ENCODE results near the gene UQCC3. TPM values are rescaled to one million over a fixed set of nuclear protein-coding genes. Genes with fewer than 3 reads are reported as not detected.

The UQCC3 gene
- total and polyA plus RNA-seq, 10 of the 15 experiments (the other 5 are each of a cell fraction or from before 2014, with no cell fraction given): 1.3 to 20.5 (median 8.2) TPM

DNA sequence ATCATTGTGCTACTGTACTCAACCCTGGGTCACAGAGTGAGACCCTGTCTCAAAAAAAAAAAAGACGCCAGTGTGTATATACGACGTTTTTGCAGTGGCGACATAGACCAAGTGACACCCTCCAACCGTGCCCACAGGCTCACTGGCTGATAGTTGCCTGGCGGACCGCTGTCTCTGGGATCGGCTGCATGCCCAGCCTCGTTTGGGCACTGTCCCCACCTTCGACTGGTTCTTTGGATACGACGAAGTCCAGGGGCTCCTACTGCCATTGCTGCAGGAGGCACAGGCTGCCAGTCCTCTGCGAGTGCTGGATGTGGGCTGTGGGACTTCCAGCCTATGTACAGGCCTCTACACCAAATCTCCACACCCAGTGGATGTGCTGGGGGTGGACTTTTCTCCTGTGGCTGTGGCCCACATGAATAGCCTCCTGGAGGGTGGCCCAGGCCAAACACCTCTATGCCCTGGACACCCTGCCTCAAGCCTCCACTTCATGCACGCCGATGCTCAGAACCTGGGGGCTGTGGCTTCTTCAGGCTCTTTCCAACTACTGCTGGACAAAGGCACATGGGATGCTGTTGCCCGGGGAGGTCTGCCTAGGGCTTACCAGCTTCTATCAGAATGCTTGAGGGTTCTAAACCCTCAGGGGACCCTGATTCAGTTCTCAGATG lies 5.1 kb upstream of the UQCC3 start:
- Histone ChIP-seq H3K27me3 (replicated peaks in 1 of 2; ENCODE audit: control insufficient read depth in 2 of 2, insufficient read depth in 2 of 2, low read length in 1 of 2) (no peaks in the 10 kb centered on the region), H3K9me3 (replicated peaks; ENCODE audit: control insufficient read depth, insufficient read depth, low read length) (no peaks in the 10 kb centered on the region), H4K20me1 (ENCODE audit: control insufficient read depth, insufficient read depth) (no peaks in the 10 kb centered on the region), H3K4me3 (peak overlapping the region; percentile 95), H3K4me1 (ENCODE audit: control insufficient read depth, insufficient read depth, low read length) (peaks cover 14% of the 10 kb centered on the region), H2AFZ (ENCODE audit: control insufficient read depth, low read depth, low read length) (no peak overlapping the region), H3K4me2 (ENCODE audit: control insufficient read depth, insufficient read depth) (peak overlapping the region; percentile 95), H3K36me3 (ENCODE audit: control insufficient read depth in 2 of 2, insufficient read depth in 2 of 2, low read length in 1 of 2) (peaks cover 5 to 12% of the 10 kb centered on the region in 2 experiments), H3K9ac (ENCODE audit: control insufficient read depth, insufficient read depth, low read length) (peak overlapping the region; percentile 96), H3K27ac (ENCODE audit: control insufficient read depth, insufficient read depth) (peak overlapping the region; percentile 95), H3K79me2 (ENCODE audit: control insufficient read depth, insufficient read depth, low read length) (peaks cover 62% of the 10 kb centered on the region)
- TF ChIP-seq ZBED1 (IDR thresholded peaks at IDR 0.05; ENCODE audit: borderline replicate concordance) (peak; percentile 19), ATF7 (IDR thresholded peaks at IDR 0.05; ENCODE audit: low read depth) (no peak), ZNF217 (IDR thresholded peaks at IDR 0.05) (no peak), POLR2A (IDR thresholded peaks at IDR 0.05; ENCODE audit: low read depth, low read length) (peak; percentile 31; the same call in 1 of the 2 replicates), POLR2AphosphoS5 (IDR thresholded peaks at IDR 0.05; ENCODE audit: low read length) (0 out of 2 replicates have a peak, but pooled peaks have one; percentile 12), WRNIP1 (IDR thresholded peaks at IDR 0.05; ENCODE audit: borderline replicate concordance, low read depth, low read length) (0 out of 2 replicates have a peak, but pooled peaks have one; percentile 21), CREB1 (IDR thresholded peaks at IDR 0.05; ENCODE audit: low read depth) (0 out of 2 replicates have a peak, but pooled peaks have one; percentile 15), YBX1 (IDR thresholded peaks at IDR 0.05) (no peak), MTA3 (IDR thresholded peaks at IDR 0.05; ENCODE audit: borderline replicate concordance, low read length) (peak; percentile 78; the same call in 1 of the 2 replicates), CBFB (IDR thresholded peaks at IDR 0.05; ENCODE audit: low read depth) (0 out of 2 replicates have a peak, but pooled peaks have one; percentile 15), PAX8 (IDR thresholded peaks at IDR 0.05) (no peak)
- ChIA-PET POLR2A (interaction anchor here (0.8 to 16.2 kb wide), 19 partner anchors 11 to 191 kb away, joined by 3 to 295 read pairs (median 10); partner anchors contain the start of genes B3GAT3, EEF1G, GANAB and HNRNPUL2), RAD21 (ENCODE audit: unreplicated experiment) (interaction anchor here (1.7 to 2.7 kb wide), 3 partner anchors 9 to 45 kb away, joined by 5 to 26 read pairs (median 8); partner anchors contain the start of genes B3GAT3 and INTS5), SMC1A (ENCODE audit: uncharacterized antibody, unreplicated experiment) (interaction anchor here (0.9 to 3.4 kb wide), 10 partner anchors 11 to 87 kb away, joined by 3 to 41 read pairs (median 4); partner anchors contain the start of genes B3GAT3, INTS5, TUT1 and ZBTB3), CTCF (interaction anchor here (0.8 to 2.4 kb wide), 10 partner anchors 9 to 74 kb away, joined by 3 to 11 read pairs (median 5); partner anchors contain the start of genes B3GAT3, LRRN4CL and TUT1)
- intact Hi-C loops (cut with micrococcal nuclease; ENCODE audit: unreplicated experiment): no loop called here
- in situ Hi-C loops (cut with MboI): no loop called here
- DNase-seq (ENCODE audit: low read depth, low spot score): no peak
- ATAC-seq: no peak; the same call in 2 of the 3 replicates
- no peak for FAIRE-seq
- 0% methylated on average over 16 of the region's 16 CpGs for WGBS (ENCODE audit: insufficient coverage, insufficient replicate concordance, low lambda C conversion rate, missing lambda C conversion rate)
- BruUV-seq (replicated peaks): no TSS peak
